Testis (tissue), 2 donors: Measurements from ENCODE around the gene SRP54.

Source experiments
- CTCF ChIP-seq, 3 experiments: fragments of 450-650 bp in 2 of 3; fragments of 200-600 bp in 1 of 3; sonication (generic) in 1 of 3; IDR thresholded peaks; one replicate each; pipeline ENCODE4 v1.5.1; 2016 to 2019; ENCODE audit warnings: antibody characterized with exemption in 3 of 3, mild to moderate bottlenecking in 2 of 3, moderate library complexity in 1 of 3
- POLR2A ChIP-seq: fragments of 450-650 bp; IDR thresholded peaks from one replicate; pipeline ENCODE4 v1.6.1; 2017; ENCODE audit warnings: antibody characterized with exemption, mild to moderate bottlenecking, moderate library complexity

DNA sequence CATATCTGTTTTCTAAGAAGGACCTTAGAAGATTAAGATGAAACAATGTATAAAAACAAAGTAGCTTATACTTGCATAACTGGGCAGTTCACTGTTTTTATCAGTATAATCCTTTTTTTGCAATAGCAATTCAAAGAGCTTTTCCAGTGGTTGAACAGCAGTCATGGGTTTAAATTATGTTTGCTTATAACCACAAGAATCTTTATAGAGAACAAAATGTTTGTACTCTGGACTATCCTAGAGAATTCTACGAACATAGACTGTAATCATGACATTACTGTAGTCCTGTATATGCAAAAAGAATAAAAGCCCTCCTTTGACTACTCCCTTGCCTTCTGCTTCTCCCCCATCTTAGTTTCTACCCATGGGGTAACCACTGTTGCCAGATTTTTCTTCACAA, 69.0 kb downstream of the SRP54 start:
- TF ChIP-seq POLR2A (no peak), CTCF (IDR thresholded peaks at IDR 0.05) (no peak)
